GM19035 (cell line): ENCODE results near the gene CENPF.

Experiments used
- ATAC-seq: cut with Tn5 transposase; IDR thresholded peaks from one replicate; pipeline ENCODE4 v1.9.1; 2021; ENCODE audit not compliant: unreplicated experiment

CENPF gene

GRCh38 chr1:214700437-214700836 is 97.4 kb downstream of the CENPF start:
- no peak for ATAC-seq

DNA sequence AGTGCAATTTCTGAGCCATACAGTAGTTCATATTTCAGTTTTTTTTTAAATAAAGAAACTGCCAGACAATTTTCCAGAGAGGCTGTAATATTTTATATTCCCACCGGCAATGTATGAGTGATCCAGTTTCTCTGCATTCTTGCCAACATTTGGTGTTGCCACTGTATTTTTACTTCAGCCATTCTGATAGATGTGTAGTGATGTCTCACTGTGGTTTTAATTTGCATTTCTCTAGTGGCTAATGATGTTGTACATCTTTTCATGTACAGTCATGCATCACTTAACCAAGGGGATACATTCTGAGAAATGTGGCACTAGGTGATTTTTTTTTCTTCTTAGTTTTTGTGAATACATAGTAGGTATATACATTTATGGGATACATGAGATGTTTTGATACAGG is 99.6 kb downstream of the CENPF start:
- no peak for ATAC-seq

DNA sequence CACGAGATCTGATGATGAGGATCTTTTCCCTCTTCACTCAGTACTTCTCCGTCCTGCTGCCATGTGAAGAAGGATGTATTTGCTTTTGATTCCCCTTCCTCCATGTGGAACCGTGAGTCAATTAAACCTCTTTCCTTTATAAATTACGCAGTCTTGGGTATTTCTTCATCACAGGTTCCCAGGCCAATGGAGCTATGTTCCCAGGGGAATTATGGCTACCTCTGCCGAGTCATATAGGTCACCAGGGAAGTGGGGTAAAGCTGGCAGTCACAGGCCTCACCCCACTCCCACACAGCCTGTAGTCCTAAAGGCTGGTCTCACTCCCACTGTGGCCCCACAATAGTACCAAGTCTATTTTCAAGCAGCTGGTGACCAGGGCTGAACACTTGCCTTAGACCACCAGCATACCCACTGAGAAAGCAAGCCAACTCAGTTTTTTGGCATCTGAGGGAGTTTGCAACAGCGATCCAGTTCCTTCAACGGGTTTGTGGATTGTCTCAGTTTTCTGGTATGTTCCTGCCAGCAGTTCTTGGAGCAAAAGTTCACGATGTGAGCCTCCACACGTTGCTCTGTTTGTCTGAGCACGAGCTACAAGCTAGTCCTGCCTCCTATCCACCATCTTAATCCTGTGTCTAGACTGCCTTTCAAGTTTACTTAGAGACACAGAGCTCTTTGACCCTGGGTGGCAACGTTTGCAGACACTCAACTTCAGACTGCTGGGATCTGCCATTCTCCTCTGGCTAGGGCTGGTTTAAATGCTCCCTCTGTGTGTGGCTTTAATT is 104.5 kb downstream of the CENPF start:
- ATAC-seq: no peak

DNA sequence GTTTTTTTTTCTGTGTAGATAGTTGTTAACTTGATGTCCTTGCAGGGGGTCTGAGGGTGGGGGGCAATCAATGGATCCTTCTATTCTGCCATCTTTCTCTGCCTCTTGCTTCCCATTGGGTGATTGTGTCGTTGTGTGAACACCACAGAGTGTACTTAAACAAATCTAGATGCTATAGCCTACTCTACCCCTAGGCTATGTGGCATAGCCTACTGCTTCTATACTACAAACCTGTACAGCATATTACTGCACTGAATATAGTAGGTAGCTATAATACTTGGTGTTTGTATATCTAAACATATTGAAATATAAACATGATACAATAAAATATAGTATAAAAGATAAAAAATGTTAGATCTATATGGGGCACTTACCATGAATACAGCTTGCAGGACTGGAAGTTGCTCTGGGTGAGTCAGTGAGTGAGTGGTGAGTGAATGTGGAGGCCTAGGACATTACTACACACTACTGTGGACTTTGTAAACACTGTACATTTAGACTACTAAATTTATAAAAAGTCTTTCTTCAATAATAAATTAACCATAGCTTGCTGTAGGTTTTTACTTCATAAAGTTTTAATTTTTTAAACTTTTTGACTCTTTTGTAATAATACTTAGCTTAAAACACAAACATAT is 105.4 kb downstream of the CENPF start:
- ATAC-seq: no peak

- ATAC-seq: no peak
Measured at GRCh38 chr1:214709241-214709640, 106.2 kb downstream of the CENPF start.

- ATAC-seq: no peak
Measured at GRCh38 chr1:214712737-214713136, 109.7 kb downstream of the CENPF start.
